Body of pancreas (tissue), 4 donors: ENCODE data around the gene KCNG4.

Source experiments
- CTCF ChIP-seq, 7 experiments: fragments of 450-650 bp in 4 of 7; fragments of 200-600 bp in 3 of 7; sonication (generic) in 3 of 7; IDR thresholded peaks; one replicate each; pipeline ENCODE4 v1.5.1; 2016 to 2019; ENCODE audit warnings: antibody characterized with exemption in 7 of 7
- POLR2A ChIP-seq, 3 donors: fragments of 450-650 bp; IDR thresholded peaks; one replicate each; pipeline ENCODE4 v1.6.1; 2016; ENCODE audit warnings: antibody characterized with exemption in 3 of 3, mild to moderate bottlenecking in 2 of 3

DNA sequence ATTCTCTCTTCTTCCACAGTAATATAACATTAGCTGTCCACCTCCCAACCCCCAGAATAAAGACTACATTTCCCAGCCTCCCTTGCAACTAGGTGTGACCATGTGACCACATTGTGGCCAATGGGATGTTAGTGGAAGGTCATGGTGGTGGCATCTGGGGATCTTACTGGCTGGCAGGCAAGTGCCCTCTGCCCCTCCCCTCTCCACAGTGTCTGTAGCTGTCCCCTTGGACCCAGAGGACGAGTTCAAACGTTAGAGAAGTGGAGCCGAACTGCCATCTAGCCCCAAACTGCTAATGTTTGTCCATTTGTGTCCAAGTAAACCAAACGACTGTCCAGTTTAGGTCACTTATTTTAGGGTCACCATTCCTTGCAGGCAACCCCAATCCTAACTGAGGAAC is 26.6 kb upstream of the KCNG4 start:
- TF ChIP-seq CTCF (IDR thresholded peaks at IDR 0.05) (no peak), POLR2A (IDR thresholded peaks at IDR 0.05) (no peak)
